CD4-positive, alpha-beta T cell (primary cell): Measurements from ENCODE around the gene HDAC4. TPM values are rescaled to one million over a fixed set of nuclear protein-coding genes. Genes with fewer than 3 reads are reported as not detected.

Experiments
- ATAC-seq: fragments of 200-7000 bp; cut with Tn5 transposase; one replicate; pipeline ENCODE4 v1.10.0; 2022; ENCODE audit warnings: mild to moderate bottlenecking; ENCODE audit not compliant: poor library complexity
- CTCF ChIA-PET: fragments of 350-600 bp; sonication (Branson Sonifier 250); formaldehyde crosslinking; loops from one replicate; lab custom pipeline; 2021; ENCODE audit warnings: antibody characterized with exemption, inconsistent platforms; lab: Charles Lee
- POLR2A ChIA-PET: fragments of 350-600 bp; sonication (Branson Sonifier 250); formaldehyde crosslinking; loops from one replicate; lab custom pipeline; 2021; ENCODE audit warnings: antibody characterized with exemption, inconsistent platforms; lab: Charles Lee
- DNase-seq, 14 experiments: peaks; one replicate each; pipeline ENCODE4 v3.0.0-alpha.2; 2013 to 2020; ENCODE audit warnings: mixed read lengths in 2 of 14
- H3K27ac ChIP-seq, 2 donors: one replicate each; pipeline versions ENCODE4 v1.5.1 to v1.7.0; 2013; ENCODE audit warnings: low read length in 2 of 2, low read depth in 1 of 2, mild to moderate bottlenecking in 1 of 2
- H3K27me3 ChIP-seq, 2 experiments: 1 replicate in 1 of 2; 2 replicates in 1 of 2; pipeline versions ENCODE4 v1.6.1 to v1.7.0; 2013; ENCODE audit warnings: low read length in 2 of 2, control low read depth in 1 of 2, mild to moderate bottlenecking in 1 of 2, moderate library complexity in 1 of 2; ENCODE audit not compliant: insufficient read depth in 2 of 2, control insufficient read depth in 1 of 2
- H3K36me3 ChIP-seq: one replicate; pipeline ENCODE4 v1.6.1; 2013; ENCODE audit warnings: low read length, control low read depth; ENCODE audit not compliant: insufficient read depth
- H3K4me1 ChIP-seq: one replicate; pipeline ENCODE4 v1.6.1; 2013; ENCODE audit warnings: low read length, control low read depth; ENCODE audit not compliant: insufficient read depth
- H3K4me3 ChIP-seq: one replicate; pipeline ENCODE4 v1.5.1; 2013; ENCODE audit warnings: mild to moderate bottlenecking, low read length, moderate library complexity
- H3K9me3 ChIP-seq, 2 experiments: 1 replicate in 1 of 2; 2 replicates in 1 of 2; pipeline versions ENCODE4 v1.6.1 to v1.7.0; 2013; ENCODE audit warnings: low read length in 2 of 2, mild to moderate bottlenecking in 2 of 2, control low read depth in 1 of 2, moderate library complexity in 1 of 2; ENCODE audit not compliant: control insufficient read depth in 1 of 2, insufficient read depth in 1 of 2
- H3K27ac Mint-ChIP-seq: one replicate; pipeline ENCODE4 v1.8.0; 2020; ENCODE audit warnings: mixed read lengths
- H3K27me3 Mint-ChIP-seq: one replicate; pipeline ENCODE4 v1.8.0; 2021; ENCODE audit warnings: mixed read lengths
- H3K36me3 Mint-ChIP-seq: one replicate; pipeline ENCODE4 v1.8.0; 2021; ENCODE audit warnings: low read depth, mixed read lengths
- H3K4me1 Mint-ChIP-seq: one replicate; pipeline ENCODE4 v1.8.0; 2021; ENCODE audit warnings: low read depth, mixed read lengths
- H3K4me3 Mint-ChIP-seq: one replicate; pipeline ENCODE4 v1.8.0; 2020; ENCODE audit warnings: mild to moderate bottlenecking, mixed read lengths
- H3K9me3 Mint-ChIP-seq: one replicate; pipeline ENCODE4 v1.8.0; 2020; ENCODE audit warnings: mixed read lengths
- intact Hi-C, 2 experiments: fragments of 100-400 bp; cut with DNase I in 1 of 2; cut with micrococcal nuclease in 1 of 2; formaldehyde crosslinking; loops; one replicate each; pipeline versions ENCODE4 v1.15.1 to v1.9.0; 2023 to 2025; cut with DNase I, micrococcal nuclease
- total RNA-seq, 174 experiments: library from RNA in 2 of 174; stranded (reverse) in 2 of 174; gene quantifications; one replicate each; pipeline ENCODE4 v1.2.3 and lab custom pipeline; 2021 to 2026
- TF ChIP-seq, protein P1 (sequence below): fragments of 200-600 bp; IDR thresholded peaks from one replicate; pipeline ENCODE4 v1.8.0; 2022; ENCODE audit warnings: antibody characterized with exemption, mild to moderate bottlenecking

Gene HDAC4
- total RNA-seq, 2 experiments from 2014 or later, result 45.3 to 49.2 TPM

GRCh38 chr2:239167011-239167673 lies 233.7 kb downstream of the HDAC4 start:
- no peak for ATAC-seq
- intact Hi-C loops, result no loop called here
- no peaks in the 10 kb centered on the region for H3K9me3 Mint-ChIP-seq
- CTCF ChIA-PET, result no interaction called here
- no peak overlapping the region for H3K27ac Mint-ChIP-seq
- no peaks in the 10 kb centered on the region for H3K27me3 ChIP-seq
- H3K4me3 ChIP-seq, result no peak overlapping the region
- peaks cover 17% of the 10 kb centered on the region for H3K4me1 Mint-ChIP-seq
- H3K27ac ChIP-seq, result no peak overlapping the region
- peaks cover 82% of the 10 kb centered on the region for H3K36me3 Mint-ChIP-seq
- H3K9me3 ChIP-seq, result peaks cover 4 to 12% of the 10 kb centered on the region in 2 experiments
- no peaks in the 10 kb centered on the region for H3K27me3 Mint-ChIP-seq
- peak in 1 of 14 experiments; percentile 24 for DNase-seq
- peaks cover 55% of the 10 kb centered on the region for H3K36me3 ChIP-seq
- H3K4me3 Mint-ChIP-seq, result no peak overlapping the region
- TF ChIP-seq, protein P1, sequence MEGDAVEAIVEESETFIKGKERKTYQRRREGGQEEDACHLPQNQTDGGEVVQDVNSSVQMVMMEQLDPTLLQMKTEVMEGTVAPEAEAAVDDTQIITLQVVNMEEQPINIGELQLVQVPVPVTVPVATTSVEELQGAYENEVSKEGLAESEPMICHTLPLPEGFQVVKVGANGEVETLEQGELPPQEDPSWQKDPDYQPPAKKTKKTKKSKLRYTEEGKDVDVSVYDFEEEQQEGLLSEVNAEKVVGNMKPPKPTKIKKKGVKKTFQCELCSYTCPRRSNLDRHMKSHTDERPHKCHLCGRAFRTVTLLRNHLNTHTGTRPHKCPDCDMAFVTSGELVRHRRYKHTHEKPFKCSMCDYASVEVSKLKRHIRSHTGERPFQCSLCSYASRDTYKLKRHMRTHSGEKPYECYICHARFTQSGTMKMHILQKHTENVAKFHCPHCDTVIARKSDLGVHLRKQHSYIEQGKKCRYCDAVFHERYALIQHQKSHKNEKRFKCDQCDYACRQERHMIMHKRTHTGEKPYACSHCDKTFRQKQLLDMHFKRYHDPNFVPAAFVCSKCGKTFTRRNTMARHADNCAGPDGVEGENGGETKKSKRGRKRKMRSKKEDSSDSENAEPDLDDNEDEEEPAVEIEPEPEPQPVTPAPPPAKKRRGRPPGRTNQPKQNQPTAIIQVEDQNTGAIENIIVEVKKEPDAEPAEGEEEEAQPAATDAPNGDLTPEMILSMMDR, result no peak
- POLR2A ChIA-PET, result no interaction called here
- peaks cover 25% of the 10 kb centered on the region for H3K4me1 ChIP-seq

- peaks cover 17% of the 10 kb centered on the region for H3K4me1 Mint-ChIP-seq
- Histone ChIP-seq H3K27me3 (no peaks in the 10 kb centered on the region), H3K4me1 (peaks cover 25% of the 10 kb centered on the region), H3K27ac (no peak overlapping the region), H3K9me3 (peaks cover 4 to 5% of the 10 kb centered on the region in 2 experiments), H3K4me3 (no peak overlapping the region), H3K36me3 (peaks cover 63% of the 10 kb centered on the region)
- H3K27ac Mint-ChIP-seq, result no peak overlapping the region
- no peak overlapping the region for H3K4me3 Mint-ChIP-seq
- TF ChIP-seq, protein P1, result no peak
- H3K36me3 Mint-ChIP-seq, result peaks cover 84% of the 10 kb centered on the region
- peak in 1 of 14 experiments; percentile 20 for DNase-seq
- ChIA-PET CTCF (no interaction called here), POLR2A (no interaction called here)
- no peaks in the 10 kb centered on the region for H3K9me3 Mint-ChIP-seq
- no peaks in the 10 kb centered on the region for H3K27me3 Mint-ChIP-seq
- intact Hi-C loops, result no loop called here
- no peak for ATAC-seq
These were observed 234.5 kb downstream of the HDAC4 start for GRCh38 chr2:239166201-239166834.

DNA sequence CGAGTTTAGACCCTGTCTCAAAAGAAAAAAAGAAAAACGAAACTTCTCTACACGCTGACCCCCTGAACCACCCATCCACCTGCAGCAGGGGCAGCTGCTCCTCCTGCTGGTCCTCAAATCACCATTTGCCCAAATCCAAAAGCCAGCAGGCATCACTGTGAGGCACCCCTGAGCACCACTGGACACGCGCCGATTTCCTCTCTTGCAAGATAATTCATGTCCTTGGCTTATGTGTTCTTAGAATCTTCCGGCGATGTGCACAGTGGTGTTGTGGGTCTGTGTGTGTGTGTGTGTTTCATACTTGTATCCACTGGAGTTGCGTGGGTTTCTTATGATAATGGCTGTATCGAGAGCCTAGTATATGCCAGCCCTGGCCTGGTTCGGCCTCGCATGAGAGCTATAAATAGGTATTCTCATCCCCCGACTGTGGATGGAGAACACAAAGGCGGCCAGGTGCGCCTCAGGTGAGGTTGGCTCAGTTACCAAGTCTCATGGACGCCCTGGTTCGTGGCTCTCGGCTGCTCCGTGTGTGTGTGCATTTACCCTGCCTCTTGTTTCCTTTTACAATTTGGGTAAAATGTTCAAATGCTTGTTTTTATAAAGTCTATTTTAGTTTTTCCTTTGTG lies 235.5 kb downstream of the HDAC4 start:
- peaks cover 62% of the 10 kb centered on the region for H3K36me3 ChIP-seq
- Mint-ChIP-seq H3K36me3 (peaks cover 84% of the 10 kb centered on the region), H3K4me1 (peaks cover 17% of the 10 kb centered on the region), H3K27ac (peak overlapping the region; percentile 91), H3K4me3 (no peak overlapping the region), H3K9me3 (no peaks in the 10 kb centered on the region), H3K27me3 (no peaks in the 10 kb centered on the region)
- TF ChIP-seq, protein P1, result no peak
- ATAC-seq (no peak), DNase-seq (peak in 1 of 14 experiments; percentile 15)
- intact Hi-C loops, result no loop called here
- peaks cover 25% of the 10 kb centered on the region for H3K4me1 ChIP-seq
- no peaks in the 10 kb centered on the region for H3K27me3 ChIP-seq
- no peaks in the 10 kb centered on the region for H3K9me3 ChIP-seq
- POLR2A ChIA-PET, result no interaction called here
- H3K27ac ChIP-seq, result no peak overlapping the region
- CTCF ChIA-PET, result no interaction called here
- H3K4me3 ChIP-seq, result no peak overlapping the region
